MM.1S (cell line): ENCODE measurements around the gene KRT37.

Experiments used
- DNase-seq: peaks from one replicate; pipeline ENCODE4 v3.0.0-alpha.2; 2015
- H2AFZ ChIP-seq: fragments of 300-600 bp; sonication (generic); 2 replicates; pipeline ENCODE4 v1.6.0; 2016; ENCODE audit warnings: antibody characterized with exemption, low read length
- H3F3A ChIP-seq: fragments of 300-600 bp; sonication (generic); 2 replicates; pipeline ENCODE4 v1.6.1; 2016; ENCODE audit warnings: mild to moderate bottlenecking, antibody characterized with exemption, low read length, moderate library complexity, mixed read lengths; ENCODE audit not compliant: insufficient read depth
- H3K27ac ChIP-seq: fragments of 300-600 bp; sonication (generic); 2 replicates; pipeline ENCODE4 v1.5.1; 2016; ENCODE audit warnings: mild to moderate bottlenecking, low read length
- H3K27me3 ChIP-seq: fragments of 300-600 bp; sonication (generic); replicated peaks from 2 replicates; pipeline ENCODE4 v1.6.0; 2016; ENCODE audit warnings: low read length; ENCODE audit not compliant: insufficient read depth
- H3K36me3 ChIP-seq: fragments of 300-600 bp; sonication (generic); replicated peaks from 2 replicates; pipeline ENCODE4 v1.6.1; 2016; ENCODE audit warnings: mild to moderate bottlenecking, low read length, mixed read lengths; ENCODE audit not compliant: insufficient read depth
- H3K4me1 ChIP-seq: fragments of 300-600 bp; sonication (generic); 2 replicates; pipeline ENCODE4 v1.6.1; 2016; ENCODE audit warnings: low read length, mixed read lengths
- H3K4me2 ChIP-seq: fragments of 300-600 bp; sonication (generic); 2 replicates; pipeline ENCODE4 v1.6.0; 2016; ENCODE audit warnings: low read depth, low read length
- H3K4me3 ChIP-seq: fragments of 300-600 bp; sonication (generic); 2 replicates; pipeline ENCODE4 v1.5.1; 2016; ENCODE audit warnings: low read length, mixed read lengths
- H3K79me2 ChIP-seq: fragments of 300-600 bp; sonication (generic); 2 replicates; pipeline ENCODE4 v1.6.1; 2016; ENCODE audit warnings: mixed run types, low read length, mixed read lengths
- H3K9ac ChIP-seq: fragments of 300-600 bp; sonication (generic); 2 replicates; pipeline ENCODE4 v1.6.1; 2016; ENCODE audit warnings: low read length, mixed read lengths
- H3K9me2 ChIP-seq: fragments of 300-600 bp; sonication (generic); replicated peaks from 2 replicates; pipeline ENCODE4 v1.6.1; 2016; ENCODE audit warnings: mild to moderate bottlenecking, low read length, mixed read lengths; ENCODE audit not compliant: insufficient read depth
- H3K9me3 ChIP-seq: fragments of 300-600 bp; sonication (generic); replicated peaks from 2 replicates; pipeline ENCODE4 v1.6.1; 2016; ENCODE audit warnings: mild to moderate bottlenecking, low read length, mixed read lengths; ENCODE audit not compliant: insufficient read depth
- H4K20me1 ChIP-seq: fragments of 300-600 bp; sonication (generic); 2 replicates; pipeline ENCODE4 v1.6.1; 2016; ENCODE audit warnings: mild to moderate bottlenecking, low read length, moderate library complexity, mixed read lengths; ENCODE audit not compliant: insufficient read depth
- CTCF ChIP-seq: fragments of 300-600 bp; sonication (generic); IDR thresholded peaks from 2 replicates; pipeline ENCODE4 v1.5.1; 2016; ENCODE audit warnings: antibody characterized with exemption, low read length, mixed read lengths
- EZH2 ChIP-seq: fragments of 300-600 bp; sonication (generic); optimal IDR thresholded peaks from 2 replicates; pipeline ENCODE3; 2017; ENCODE audit warnings: low read depth, mild to moderate bottlenecking, antibody characterized with exemption, low read length, mixed read lengths
- EZH2phosphoT487 ChIP-seq: fragments of 300-600 bp; sonication (generic); IDR thresholded peaks from 2 replicates; pipeline ENCODE4 v1.6.1; 2018; ENCODE audit warnings: antibody characterized with exemption, low read length

KRT37 gene

GRCh38 chr17:41402161-41402560 lies 22.2 kb downstream of the KRT37 start:
- Histone ChIP-seq H3K9me3 (no peaks in the 10 kb centered on the region), H3K27me3 (no peaks in the 10 kb centered on the region), H3K9me2 (no peaks in the 10 kb centered on the region), H3K4me2 (no peak overlapping the region), H3K36me3 (no peaks in the 10 kb centered on the region), H4K20me1 (no peaks in the 10 kb centered on the region), H3K27ac (no peak overlapping the region), H3K4me3 (no peak overlapping the region), H3K9ac (no peak overlapping the region), H2AFZ (no peak overlapping the region), H3K79me2 (no peaks in the 10 kb centered on the region), H3F3A (no peaks in the 10 kb centered on the region), H3K4me1 (no peaks in the 10 kb centered on the region)
- DNase-seq, result no peak
- TF ChIP-seq CTCF, result no peak
- no peak for TF ChIP-seq EZH2phosphoT487
- TF ChIP-seq EZH2, result no peak

- Histone ChIP-seq H2AFZ (no peak within 1 kb of the TSS), H3K4me1 (no peaks in the 10 kb centered on the region)
- no peak for TF ChIP-seq EZH2
- no peak for TF ChIP-seq EZH2phosphoT487
- no peak for TF ChIP-seq CTCF
Measured at GRCh38 chr17:41396996-41397660, 27.3 kb downstream of the KRT37 start, which contains the start of gene KRT31. TSS of gene KRT31 (minus strand) at chr17:41397608. CDS start at chr17:41397539, 69 bp downstream.

GRCh38 chr17:41396340-41396739 lies 28.0 kb downstream of the KRT37 start:
- DNase-seq, result no peak
- 0 out of 2 replicates have a peak, but pooled peaks cover 4% of the 10 kb centered on the region for H3K27me3 ChIP-seq
- no peaks in the 10 kb centered on the region for H3K4me1 ChIP-seq
- H3K4me2 ChIP-seq, result no peak overlapping the region
- no peaks in the 10 kb centered on the region for H3K79me2 ChIP-seq
- no peaks in the 10 kb centered on the region for H3K36me3 ChIP-seq
- no peak overlapping the region for H3K27ac ChIP-seq
- no peaks in the 10 kb centered on the region for H3K9me2 ChIP-seq
- no peaks in the 10 kb centered on the region for H3K9me3 ChIP-seq
- TF ChIP-seq CTCF (no peak), EZH2 (no peak), EZH2phosphoT487 (no peak)
- no peak overlapping the region for H3K4me3 ChIP-seq
- H3F3A ChIP-seq, result no peaks in the 10 kb centered on the region
- no peak overlapping the region for H3K9ac ChIP-seq
- no peak overlapping the region for H2AFZ ChIP-seq
- no peaks in the 10 kb centered on the region for H4K20me1 ChIP-seq

More at GRCh38 chr17:41396996-41397660, 27.3 kb downstream of the KRT37 start, which contains the start of gene KRT31:
- no peaks in the 10 kb centered on the region for H3K9me3 ChIP-seq
- H3K9me2 ChIP-seq, result no peaks in the 10 kb centered on the region
- H3K4me3 ChIP-seq, result no peak within 1 kb of the TSS
- H3K27ac ChIP-seq, result no peak within 1 kb of the TSS
- no peaks in the 10 kb centered on the region for H3K36me3 ChIP-seq
- H3K27me3 ChIP-seq, result 0 out of 2 replicates have a peak, but pooled peaks cover 4% of the 10 kb centered on the region
- no peaks in the 10 kb centered on the region for H3F3A ChIP-seq
- H3K4me2 ChIP-seq, result no peak within 1 kb of the TSS
- DNase-seq, result no peak
- no peaks in the 10 kb centered on the region for H3K79me2 ChIP-seq
- no peaks in the 10 kb centered on the region for H4K20me1 ChIP-seq
- no peak within 1 kb of the TSS for H3K9ac ChIP-seq
